HEK293 (cell line): ENCODE measurements around the gene SMIM26.

Source experiments
- AEBP2 ChIP-seq: fragments of 450-650 bp; formaldehyde crosslinking; IDR thresholded peaks from 2 replicates; pipeline ENCODE4 v1.5.1; 2016; ENCODE audit warnings: missing biosample characterization, missing genetic modification characterization, borderline replicate concordance
- CTCF ChIP-seq: fragments of 450-650 bp; formaldehyde crosslinking; IDR thresholded peaks from 2 replicates; pipeline ENCODE4 v1.5.1; 2016; ENCODE audit warnings: missing biosample characterization, missing genetic modification characterization
- INSM2 ChIP-seq: fragments of 450-650 bp; formaldehyde crosslinking; IDR thresholded peaks from 2 replicates; pipeline ENCODE4 v1.5.1; 2016; ENCODE audit warnings: missing biosample characterization, missing genetic modification characterization
- KLF10 ChIP-seq: fragments of 450-650 bp; IDR thresholded peaks from 2 replicates; pipeline ENCODE4 v1.5.1; 2018; ENCODE audit warnings: missing biosample characterization, mild to moderate bottlenecking, missing genetic modification characterization
- KLF7 ChIP-seq: fragments of 450-650 bp; formaldehyde crosslinking; IDR thresholded peaks from 2 replicates; pipeline ENCODE4 v1.5.1; 2016; ENCODE audit warnings: missing biosample characterization, missing genetic modification characterization, borderline replicate concordance
- KLF8 ChIP-seq: fragments of 450-650 bp; formaldehyde crosslinking; IDR thresholded peaks from 2 replicates; pipeline ENCODE4 v1.5.1; 2016; ENCODE audit warnings: missing biosample characterization, missing genetic modification characterization
- REPIN1 ChIP-seq: fragments of 450-650 bp; formaldehyde crosslinking; IDR thresholded peaks from 2 replicates; pipeline ENCODE4 v1.5.1; 2017; ENCODE audit warnings: missing biosample characterization, missing genetic modification characterization, low read depth
- SP2 ChIP-seq: fragments of 450-650 bp; formaldehyde crosslinking; IDR thresholded peaks from 2 replicates; pipeline ENCODE4 v1.5.1; 2016; ENCODE audit warnings: missing biosample characterization, missing genetic modification characterization
- TRIM28 ChIP-seq: IDR thresholded peaks from 2 replicates; pipeline ENCODE4 v1.6.1; 2011; ENCODE audit warnings: low read length, control low read depth, borderline replicate concordance
- ZBTB44 ChIP-seq: fragments of 450-650 bp; IDR thresholded peaks from 2 replicates; pipeline ENCODE4 v1.5.1; 2018; ENCODE audit warnings: missing biosample characterization, mild to moderate bottlenecking, missing genetic modification characterization
- ZBTB6 ChIP-seq: fragments of 450-650 bp; formaldehyde crosslinking; IDR thresholded peaks from 2 replicates; pipeline ENCODE4 v1.5.1; 2017; ENCODE audit warnings: missing biosample characterization, missing genetic modification characterization
- ZNF140 ChIP-seq: fragments of 450-650 bp; formaldehyde crosslinking; IDR thresholded peaks from 2 replicates; pipeline ENCODE4 v1.5.1; 2016; ENCODE audit warnings: missing biosample characterization, missing genetic modification characterization
- ZNF148 ChIP-seq: fragments of 450-650 bp; formaldehyde crosslinking; IDR thresholded peaks from 2 replicates; pipeline ENCODE4 v1.5.0; 2017; ENCODE audit warnings: missing biosample characterization, missing genetic modification characterization, borderline replicate concordance
- ZNF239 ChIP-seq: fragments of 450-650 bp; formaldehyde crosslinking; IDR thresholded peaks from 2 replicates; pipeline ENCODE4 v1.5.1; 2016; ENCODE audit warnings: missing biosample characterization, missing genetic modification characterization
- ZNF449 ChIP-seq: fragments of 450-650 bp; formaldehyde crosslinking; IDR thresholded peaks from 2 replicates; pipeline ENCODE4 v1.5.1; 2017; ENCODE audit warnings: missing biosample characterization, mild to moderate bottlenecking, missing genetic modification characterization, moderate library complexity
- ZNF510 ChIP-seq: fragments of 450-650 bp; formaldehyde crosslinking; IDR thresholded peaks from 2 replicates; pipeline ENCODE4 v1.5.1; 2018; ENCODE audit warnings: mild to moderate bottlenecking, missing genetic modification characterization, missing biosample characterization; ENCODE audit not compliant: insufficient replicate concordance
- ZNF518A ChIP-seq: fragments of 450-650 bp; formaldehyde crosslinking; conservative IDR thresholded peaks from 2 replicates; pipeline ENCODE4 v1.5.1; 2016; ENCODE audit warnings: low read depth, missing biosample characterization, missing genetic modification characterization
- ZNF548 ChIP-seq: fragments of 450-650 bp; formaldehyde crosslinking; IDR thresholded peaks from 2 replicates; pipeline ENCODE4 v1.5.1; 2016; ENCODE audit warnings: missing biosample characterization, missing genetic modification characterization
- ZNF664 ChIP-seq: fragments of 450-650 bp; formaldehyde crosslinking; IDR thresholded peaks from 2 replicates; pipeline ENCODE4 v1.5.1; 2016; ENCODE audit warnings: missing biosample characterization, missing genetic modification characterization
- ZNF670 ChIP-seq: fragments of 450-650 bp; formaldehyde crosslinking; IDR thresholded peaks from 2 replicates; pipeline ENCODE4 v1.5.1; 2016; ENCODE audit warnings: missing biosample characterization, missing genetic modification characterization, low read depth

Gene SMIM26

GRCh38 chr20:18611492-18611891 lies 44.3 kb downstream of the SMIM26 start (continued):
- TF ChIP-seq ZNF518A (tag by site-specific recombination), result no peak
- TF ChIP-seq REPIN1 (tag by site-specific recombination), result no peak
- TF ChIP-seq KLF8, result no peak
- TF ChIP-seq KLF10 (tag by site-specific recombination), result no peak
- TF ChIP-seq KLF7 (tag by site-specific recombination), result no peak
- no peak for TF ChIP-seq ZNF548 (tag by site-specific recombination)
- TF ChIP-seq ZNF510, result no peak
- TF ChIP-seq ZNF670, result no peak
- TF ChIP-seq SP2 (tag by site-specific recombination), result no peak
- TF ChIP-seq INSM2, result no peak
- TF ChIP-seq ZNF140 (tag by site-specific recombination), result no peak
- no peak for TF ChIP-seq ZBTB6 (tag by site-specific recombination)
- no peak for TF ChIP-seq ZNF449 (tag by site-specific recombination)
- TF ChIP-seq AEBP2 (tag by site-specific recombination), result no peak
- no peak for TF ChIP-seq ZNF148 (tag by site-specific recombination)
- peak; percentile 39; the same call in 1 of the 2 replicates for TF ChIP-seq ZNF664 (tag by site-specific recombination)
- TF ChIP-seq CTCF (tag by site-specific recombination), result no peak
- no peak for TF ChIP-seq ZNF239 (tag by site-specific recombination)
- TF ChIP-seq ZBTB44 (tag by site-specific recombination), result peak; percentile 88
- no peak for TF ChIP-seq TRIM28
